HepG2 (cell line): ENCODE measurements around the gene PSMB3. TPM values are rescaled to one million over a fixed set of nuclear protein-coding genes. Genes with fewer than 3 reads are reported as not detected.
A peak's percentile ranks its signal among the peaks of the same experiment; 100 is the strongest.

ENCODE experiments used
- ARNT2 ChIP-seq: sonication (generic); formaldehyde crosslinking; IDR thresholded peaks from 2 replicates; pipeline ENCODE4 v1.8.0; 2022; ENCODE audit warnings: mild to moderate bottlenecking, low read depth, missing genetic modification reagents, moderate library complexity
- CEBPZ ChIP-seq: IDR thresholded peaks from 2 replicates; pipeline ENCODE4 v1.6.1; 2012; ENCODE audit warnings: low read length, improper control_type of control experiment
- CHCHD3 ChIP-seq: sonication (generic); formaldehyde crosslinking; IDR thresholded peaks from 2 replicates; pipeline ENCODE4 v1.8.0; 2022; ENCODE audit warnings: mild to moderate bottlenecking, missing genetic modification reagents, moderate library complexity
- CREBL2 ChIP-seq: sonication (generic); formaldehyde crosslinking; IDR thresholded peaks from 2 replicates; pipeline ENCODE4 v1.8.1; 2023; ENCODE audit warnings: missing genetic modification reagents, mild to moderate bottlenecking, borderline replicate concordance
- FOXP4 ChIP-seq: sonication (generic); formaldehyde crosslinking; IDR thresholded peaks from 2 replicates; pipeline ENCODE4 v1.4.0; 2020; ENCODE audit warnings: missing genetic modification reagents
- LCORL ChIP-seq, 2 experiments: fragments of 450-650 bp in 1 of 2; sonication (generic) in 1 of 2; formaldehyde crosslinking in 1 of 2; IDR thresholded peaks; 2 replicates each; pipeline versions ENCODE4 v1.5.0 to v1.6.1; 2017 to 2020; ENCODE audit warnings: antibody characterized with exemption in 1 of 2, missing genetic modification reagents in 1 of 2
- MED8 ChIP-seq: sonication (generic); formaldehyde crosslinking; IDR thresholded peaks from 2 replicates; pipeline ENCODE4 v1.8.1; 2023; ENCODE audit warnings: mild to moderate bottlenecking, missing genetic modification reagents; ENCODE audit not compliant: insufficient replicate concordance
- NKX3-1 ChIP-seq: sonication (generic); formaldehyde crosslinking; IDR thresholded peaks from 2 replicates; pipeline ENCODE4 v1.5.0; 2020; ENCODE audit warnings: missing genetic modification reagents
- RARA ChIP-seq: IDR thresholded peaks from 2 replicates; pipeline ENCODE4 v1.6.1; 2016; ENCODE audit warnings: missing genetic modification reagents, missing compliant biosample characterization
- TARDBP ChIP-seq: sonication (generic); formaldehyde crosslinking; IDR thresholded peaks from 2 replicates; pipeline ENCODE4 v1.8.0; 2022; ENCODE audit warnings: mild to moderate bottlenecking, missing genetic modification reagents
- ZBTB14 ChIP-seq: sonication (generic); formaldehyde crosslinking; IDR thresholded peaks from 2 replicates; pipeline ENCODE4 v1.4.0; 2020; ENCODE audit warnings: missing genetic modification reagents
- ZFP36 ChIP-seq: fragments of 150-350 bp; IDR thresholded peaks from 2 replicates; pipeline ENCODE4 v1.6.1; 2018; ENCODE audit warnings: borderline replicate concordance, low read length, low read depth; ENCODE audit not compliant: partially characterized antibody
- ZNF101 ChIP-seq: sonication (generic); formaldehyde crosslinking; IDR thresholded peaks from 2 replicates; pipeline ENCODE4 v1.4.0; 2020; ENCODE audit warnings: mild to moderate bottlenecking, low read depth, missing genetic modification reagents, borderline replicate concordance
- ZNF33A ChIP-seq: sonication (generic); formaldehyde crosslinking; IDR thresholded peaks from 2 replicates; pipeline ENCODE4 v1.5.1; 2020; ENCODE audit warnings: missing genetic modification reagents, mild to moderate bottlenecking, moderate library complexity, borderline replicate concordance
- ZNF512B ChIP-seq: sonication (generic); formaldehyde crosslinking; IDR thresholded peaks from 2 replicates; pipeline ENCODE4 v1.5.1; 2020; ENCODE audit warnings: missing genetic modification reagents, mild to moderate bottlenecking, borderline replicate concordance
- ZNF580 ChIP-seq: IDR thresholded peaks from 2 replicates; pipeline ENCODE4 v1.6.1; 2016; ENCODE audit warnings: low read depth, borderline replicate concordance
- ZNF607 ChIP-seq: sonication (generic); formaldehyde crosslinking; IDR thresholded peaks from 2 replicates; pipeline ENCODE4 v1.5.1; 2020; ENCODE audit warnings: missing genetic modification reagents, mild to moderate bottlenecking, borderline replicate concordance
- ZZZ3 ChIP-seq: sonication (generic); formaldehyde crosslinking; IDR thresholded peaks from 2 replicates; pipeline ENCODE4 v1.4.0; 2020; ENCODE audit warnings: missing genetic modification reagents, mild to moderate bottlenecking, borderline replicate concordance
- polyA plus RNA-seq, 8 experiments: library from polyadenylated mRNA; depleted of rRNA in 3 of 8; stranded (reverse) in 7 of 8; unstranded in 1 of 8; fragments of >200 nt; fragmentation: Illumina TruSeq in 4 of 8; extraction: Trizol in 4 of 8; gene quantifications; 2 replicates each; pipeline versions ENCODE4 v1.2.1 to v1.2.3, GENCODE V29; 2011 to 2016; ENCODE audit warnings: low read depth in 4 of 8, missing spikeins in 1 of 8, mixed read lengths in 1 of 8; ENCODE audit not compliant: insufficient read depth in 1 of 8
- total RNA-seq, 5 experiments: library from RNA; depleted of rRNA; stranded (reverse); fragments of >200 nt; fragmentation: Illumina TruSeq; extraction: Trizol; gene quantifications; 2 replicates each; pipeline ENCODE4 v1.2.3, GENCODE V29; 2016; ENCODE audit warnings: low read depth in 1 of 5

PSMB3 gene
- total and polyA plus RNA-seq, 2 of the 13 experiments (the other 11 are each of a cell fraction or from before 2014, with no cell fraction given): 366 to 517 TPM

GRCh38 chr17:38705803-38706504 is 46.6 kb upstream of the PSMB3 start (continued):
- no peak for TF ChIP-seq ZNF580
- no peak for TF ChIP-seq ZNF101 (CRISPR knock-in tag)
- TF ChIP-seq CREBL2 (CRISPR knock-in tag): no peak
- peak; percentile 41 for TF ChIP-seq FOXP4
- TF ChIP-seq ZNF607 (CRISPR knock-in tag): peak; percentile 39; the same call in 1 of the 2 replicates
- TF ChIP-seq TARDBP (CRISPR knock-in tag): no peak; the same call in 1 of the 2 replicates
- no peak for TF ChIP-seq ZNF33A (CRISPR knock-in tag)
- TF ChIP-seq RARA (CRISPR knock-in tag): peak; percentile 83
- TF ChIP-seq ZNF512B (CRISPR knock-in tag): no peak
- no peak for TF ChIP-seq NKX3-1 (CRISPR knock-in tag)
- TF ChIP-seq ZBTB14 (CRISPR knock-in tag): no peak
- TF ChIP-seq LCORL (IDR thresholded peaks at IDR 0.05): no peak
- TF ChIP-seq LCORL (CRISPR knock-in tag; IDR thresholded peaks at IDR 0.05): peak; percentile 41; the same call in 1 of the 2 replicates
- no peak for TF ChIP-seq ARNT2 (CRISPR knock-in tag)
- no peak for TF ChIP-seq CEBPZ
- no peak for TF ChIP-seq CHCHD3 (CRISPR knock-in tag)
- TF ChIP-seq MED8 (CRISPR knock-in tag): peak; percentile 88
- no peak for TF ChIP-seq ZFP36
- TF ChIP-seq ZZZ3: 0 out of 2 replicates have a peak, but pooled peaks have one; percentile 36
